H1 (cell line): ENCODE results near the gene ARMC12. TPM values are rescaled to one million over a fixed set of nuclear protein-coding genes. Genes with fewer than 3 reads are reported as not detected.

Experiments
- CTCF ChIA-PET: fragments of 300-600 bp; sonication (Branson Sonifier 250); formaldehyde crosslinking; loops from one replicate; lab custom pipeline; 2021; ENCODE audit not compliant: partially characterized antibody; lab: Charles Lee
- POLR2A ChIA-PET: fragments of 300-600 bp; sonication (Branson Sonifier 250); formaldehyde crosslinking; loops from one replicate; lab custom pipeline; 2021; ENCODE audit warnings: inconsistent platforms; ENCODE audit not compliant: partially characterized antibody; lab: Charles Lee
- DNase-seq, 2 experiments: peaks; one replicate each; pipeline versions ENCODE4 v3.0.0 to v3.0.0-alpha.2; 2010 to 2022; ENCODE audit warnings: low spot score in 2 of 2, low read depth in 1 of 2, mixed read lengths in 1 of 2
- FAIRE-seq: peaks from 2 replicates; lab custom pipeline; 2011; peaks lifted over from hg19 to GRCh38; lab: Jason Lieb, UNC
- H2AFZ ChIP-seq: 2 replicates; pipeline ENCODE4 v1.8.1; 2012; ENCODE audit warnings: low read length, inconsistent platforms
- H2AK5ac ChIP-seq: 2 replicates; pipeline ENCODE4 v1.6.1; 2013; ENCODE audit warnings: low read depth, low read length
- H2BK120ac ChIP-seq: replicated peaks from 2 replicates; pipeline ENCODE3; 2013; ENCODE audit warnings: low read depth, low read length, inconsistent platforms
- H2BK12ac ChIP-seq: 2 replicates; pipeline ENCODE4 v1.6.1; 2013; ENCODE audit warnings: low read depth, low read length
- H2BK15ac ChIP-seq: 2 replicates; pipeline ENCODE4 v1.6.1; 2013; ENCODE audit warnings: low read length
- H2BK20ac ChIP-seq: 2 replicates; pipeline ENCODE4 v1.6.1; 2013; ENCODE audit warnings: low read length
- H2BK5ac ChIP-seq: 2 replicates; pipeline ENCODE4 v1.6.1; 2013; ENCODE audit warnings: low read depth, low read length
- H3K14ac ChIP-seq: 2 replicates; pipeline ENCODE4 v1.6.1; 2013; ENCODE audit warnings: inconsistent platforms; ENCODE audit not compliant: insufficient read length
- H3K18ac ChIP-seq: 2 replicates; pipeline ENCODE4 v1.6.1; 2013; ENCODE audit warnings: low read length; ENCODE audit errors: extremely low read depth
- H3K23ac ChIP-seq: 2 replicates; pipeline ENCODE4 v1.6.1; 2013; ENCODE audit warnings: inconsistent platforms; ENCODE audit not compliant: insufficient read length
- H3K23me2 ChIP-seq: 2 replicates; pipeline ENCODE4 v1.6.1; 2013; ENCODE audit warnings: low read depth, low read length
- H3K27ac ChIP-seq: 2 replicates; pipeline ENCODE4 v1.6.1; 2011; ENCODE audit warnings: low read depth, low read length, inconsistent platforms
- H3K27me3 ChIP-seq, 4 experiments: replicated peaks in 1 of 4; 1 replicate in 1 of 4; 2 replicates in 3 of 4; pipeline versions ENCODE4 v1.6.1 to v1.8.1; 2011 to 2013; ENCODE audit warnings: low read length in 3 of 4, mild to moderate bottlenecking in 3 of 4, inconsistent platforms in 2 of 4, mixed read lengths in 2 of 4, moderate library complexity in 1 of 4; ENCODE audit not compliant: control insufficient read depth in 3 of 4, insufficient read depth in 3 of 4; ENCODE audit errors: extremely low read depth in 1 of 4
- H3K36me3 ChIP-seq, 4 experiments: 2 replicates each; pipeline versions ENCODE4 v1.6.1 to v1.8.1; 2011 to 2013; ENCODE audit warnings: mild to moderate bottlenecking in 4 of 4, low read length in 3 of 4, moderate library complexity in 2 of 4, control low read depth in 1 of 4, inconsistent platforms in 1 of 4; ENCODE audit not compliant: insufficient read depth in 4 of 4, control insufficient read depth in 2 of 4
- H3K4ac ChIP-seq: replicated peaks from 2 replicates; pipeline ENCODE3; 2013; ENCODE audit warnings: low read length, low read depth, mixed read lengths, inconsistent platforms; ENCODE audit not compliant: insufficient read length
- H3K4me1 ChIP-seq, 4 experiments: replicated peaks in 1 of 4; 1 replicate in 1 of 4; 2 replicates in 3 of 4; pipeline versions ENCODE4 v1.6.1 to v1.8.1; 2011 to 2013; ENCODE audit warnings: low read length in 3 of 4, inconsistent platforms in 2 of 4, mixed read lengths in 1 of 4; ENCODE audit not compliant: insufficient read depth in 4 of 4, control insufficient read depth in 3 of 4
- H3K4me2 ChIP-seq, 2 experiments: 2 replicates each; pipeline versions ENCODE4 v1.6.1 to v1.8.1; 2011 to 2013; ENCODE audit warnings: low read depth in 2 of 2, low read length in 2 of 2, control low read depth in 1 of 2, inconsistent platforms in 1 of 2, mild to moderate bottlenecking in 1 of 2; ENCODE audit not compliant: insufficient read depth in 1 of 2
- H3K4me3 ChIP-seq, 4 experiments: fragments of 200-600, 300-600 bp in 1 of 4; sonication (generic), shearing (Covaris generic), sonication (Bioruptor Twin) in 1 of 4; 2 replicates each; pipeline versions ENCODE4 v1.5.1 to v1.8.1; 2011 to 2016; ENCODE audit warnings: low read length in 4 of 4, low read depth in 3 of 4, control low read depth in 2 of 4, inconsistent platforms in 2 of 4, mild to moderate bottlenecking in 2 of 4, mixed read lengths in 1 of 4, moderate library complexity in 1 of 4; ENCODE audit not compliant: insufficient read depth in 2 of 4; ENCODE audit errors: extremely low read depth in 1 of 4
- H3K56ac ChIP-seq: replicated peaks from 2 replicates; pipeline ENCODE3; 2013; ENCODE audit warnings: low read depth, mild to moderate bottlenecking, mixed read lengths, low read length, inconsistent platforms; ENCODE audit not compliant: insufficient read length
- H3K79me1 ChIP-seq: 2 replicates; pipeline ENCODE4 v1.6.1; 2013; ENCODE audit warnings: low read depth, low read length, control low read depth
- H3K79me2 ChIP-seq, 2 experiments: 2 replicates each; pipeline versions ENCODE4 v1.6.1 to v1.8.1; 2012 to 2013; ENCODE audit warnings: low read length in 2 of 2, mild to moderate bottlenecking in 2 of 2, inconsistent platforms in 1 of 2; ENCODE audit not compliant: insufficient read depth in 2 of 2, control insufficient read depth in 1 of 2
- H3K9ac ChIP-seq, 4 experiments: replicated peaks in 1 of 4; 1 replicate in 1 of 4; 2 replicates in 3 of 4; pipeline versions ENCODE4 v1.6.1 to v1.8.1; 2011 to 2013; ENCODE audit warnings: low read depth in 3 of 4, low read length in 3 of 4, control low read depth in 2 of 4, mild to moderate bottlenecking in 2 of 4, moderate library complexity in 2 of 4, inconsistent platforms in 1 of 4; ENCODE audit errors: extremely low read depth in 1 of 4
- H3K9me3 ChIP-seq, 2 experiments: 2 replicates each; pipeline versions ENCODE4 v1.6.1 to v1.8.1; 2012 to 2013; ENCODE audit warnings: mild to moderate bottlenecking in 2 of 2, moderate library complexity in 2 of 2, control low read depth in 1 of 2, inconsistent platforms in 1 of 2, low read depth in 1 of 2, low read length in 1 of 2, mixed read lengths in 1 of 2; ENCODE audit not compliant: insufficient read depth in 2 of 2
- H4K20me1 ChIP-seq, 2 experiments: replicated peaks in 1 of 2; 2 replicates each; pipeline versions ENCODE3 to v1.8.1; 2011 to 2013; ENCODE audit warnings: inconsistent platforms in 2 of 2, low read length in 2 of 2, mild to moderate bottlenecking in 1 of 2; ENCODE audit not compliant: insufficient read depth in 2 of 2, control insufficient read depth in 1 of 2
- H4K5ac ChIP-seq: 2 replicates; pipeline ENCODE4 v1.6.1; 2013; ENCODE audit warnings: low read length, low read depth, mixed read lengths, inconsistent platforms; ENCODE audit not compliant: insufficient read length
- H4K8ac ChIP-seq: 2 replicates; pipeline ENCODE4 v1.8.0; 2013; ENCODE audit warnings: mild to moderate bottlenecking, moderate library complexity, low read length, inconsistent platforms; ENCODE audit not compliant: insufficient read depth; ENCODE audit errors: extremely low read depth
- H4K91ac ChIP-seq: replicated peaks from 2 replicates; pipeline ENCODE3; 2013; ENCODE audit warnings: low read length, mixed read lengths, inconsistent platforms; ENCODE audit not compliant: insufficient read length
- HDAC6 ChIP-seq: IDR thresholded peaks from one replicate; pipeline ENCODE4 v1.7.1; 2012; ENCODE audit warnings: low read depth, mild to moderate bottlenecking, inconsistent platforms, low read length, moderate library complexity
- KDM1A ChIP-seq: fragments of 200-600, 300-600 bp; sonication (generic); IDR thresholded peaks from 2 replicates; pipeline ENCODE4 v1.7.1; 2016; ENCODE audit warnings: mild to moderate bottlenecking, low read length, borderline replicate concordance
- MAFK ChIP-seq: IDR thresholded peaks from 2 replicates; pipeline ENCODE4 v1.6.1; 2012; ENCODE audit warnings: low read depth, mild to moderate bottlenecking, improper control_type of control experiment, low read length
- POLR2AphosphoS5 ChIP-seq: IDR thresholded peaks from 2 replicates; pipeline ENCODE4 v1.6.1; 2011; ENCODE audit warnings: low read depth, low read length
- RAD21 ChIP-seq, 2 experiments: IDR thresholded peaks in 1 of 2; conservative IDR thresholded peaks in 1 of 2; 2 replicates each; pipeline ENCODE4 v1.6.1; 2011; ENCODE audit warnings: low read depth in 2 of 2, low read length in 2 of 2, improper control_type of control experiment in 1 of 2, inconsistent platforms in 1 of 2, mild to moderate bottlenecking in 1 of 2, moderate library complexity in 1 of 2
- SIN3A ChIP-seq, 2 experiments: IDR thresholded peaks in 1 of 2; conservative IDR thresholded peaks in 1 of 2; 2 replicates each; pipeline ENCODE4 v1.6.1; 2011 to 2012; ENCODE audit warnings: low read length in 2 of 2, improper control_type of control experiment in 1 of 2, low read depth in 1 of 2, mild to moderate bottlenecking in 1 of 2
- SUZ12 ChIP-seq: fragments of 200-600 bp; sonication (generic); IDR thresholded peaks from 2 replicates; pipeline ENCODE4 v1.6.1; 2012; ENCODE audit warnings: mild to moderate bottlenecking, inconsistent platforms, low read length, moderate library complexity, mixed read lengths
- TCF12 ChIP-seq: IDR thresholded peaks from 2 replicates; pipeline ENCODE4 v1.6.1; 2011; ENCODE audit warnings: low read depth, mild to moderate bottlenecking, low read length
- YY1 ChIP-seq: IDR thresholded peaks from 2 replicates; pipeline ENCODE4 v1.6.1; 2011; ENCODE audit warnings: low read depth, mild to moderate bottlenecking, low read length
- ZNF274 ChIP-seq: IDR thresholded peaks from 2 replicates; pipeline ENCODE4 v1.7.0; 2012; ENCODE audit warnings: low read length, borderline replicate concordance; ENCODE audit errors: extremely low read depth
- WGBS, 2 experiments: shearing (Covaris generic) in 1 of 2; methylation state at CpG; one replicate each; pipeline versions ENCODE4 v1.1.6 to v1.1.7; 2013 to 2015; ENCODE audit warnings: low lambda C conversion rate in 2 of 2, mixed read lengths in 2 of 2, inconsistent platforms in 1 of 2, low coverage in 1 of 2, missing lambda C conversion rate in 1 of 2; ENCODE audit not compliant: insufficient replicate concordance in 2 of 2, insufficient coverage in 1 of 2, insufficient read length in 1 of 2; ENCODE audit errors: extremely low coverage in 1 of 2, missing lambda C conversion rate in 1 of 2; 5-methylcytosine and 5-hydroxymethylcytosine counted together
- polyA plus RNA-seq, 7 experiments: library from polyadenylated mRNA; depleted of rRNA in 3 of 7; stranded (reverse) in 5 of 7; unstranded in 2 of 7; fragments of >200 nt in 5 of 7; fragments of 200-250 nt in 2 of 7; gene quantifications; 1 replicate in 5 of 7; 2 replicates in 1 of 7; 4 replicates in 1 of 7; pipeline versions ENCODE4 v1.2.1 to v1.2.3, GENCODE V29; 2011 to 2013; ENCODE audit warnings: missing spikeins in 2 of 7, mixed read lengths in 2 of 7
- total RNA-seq: library from RNA; stranded (reverse); fragmentation: NEBNext Ultra II Directional; extraction: Animal tissue kit (Norgen Biotek cat#: 25700); gene quantifications from 2 replicates; pipeline ENCODE4 v1.2.1, GENCODE V29; 2021

Gene ARMC12
- total and polyA plus RNA-seq, 2 of the 8 experiments (the other 6 are each of a cell fraction or from before 2014, with no cell fraction given): 0.86 to 3.7 TPM

DNA sequence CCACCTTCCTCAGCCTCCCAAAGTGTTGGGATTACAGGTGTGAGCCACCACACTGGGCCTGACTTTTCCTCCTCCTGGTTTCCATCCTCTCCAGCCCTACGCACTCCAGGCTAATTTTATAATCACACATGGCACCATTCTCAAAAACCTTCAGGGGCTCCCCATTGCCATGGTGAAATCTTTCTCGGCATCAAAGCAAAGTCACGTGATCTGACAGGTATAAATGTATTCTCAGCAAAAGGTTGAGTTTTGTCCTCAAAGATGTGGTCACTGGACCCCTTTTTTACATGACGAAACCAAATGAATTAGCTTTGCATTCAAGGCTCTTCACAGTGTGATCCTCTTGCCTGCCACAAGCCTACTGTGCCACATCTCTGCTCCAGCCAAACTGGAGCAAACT is 15.5 kb downstream of the ARMC12 start:
- Histone ChIP-seq H3K4me1 (peaks cover 3 to 18% (median 9%) of the 10 kb centered on the region in 4 experiments), H3K79me1 (no peaks in the 10 kb centered on the region), H3K56ac (no peak overlapping the region), H3K27ac (no peak overlapping the region), H2AK5ac (no peak overlapping the region), H3K14ac (no peak overlapping the region), H3K18ac (no peak overlapping the region), H3K4me2 (no peak overlapping the region), H3K27me3 (no peaks in the 10 kb centered on the region), H4K8ac (no peak overlapping the region), H4K91ac (no peak overlapping the region), H3K23ac (no peak overlapping the region), H3K79me2 (no peaks in the 10 kb centered on the region), H3K9me3 (no peaks in the 10 kb centered on the region; a peak in 1 of 4 replicates), H4K20me1 (no peaks in the 10 kb centered on the region), H2BK15ac (no peak overlapping the region)
- 93% methylated on average over 4 of the region's 4 CpGs; no CpG with 5 or more reads in 1 of the 2 experiments for WGBS, 2 experiments
- POLR2A ChIA-PET: interaction anchor here (0.6 to 2.7 kb wide), 5 partner anchors 11 to 280 kb away, joined by 3 to 10 read pairs (median 3); no protein-coding TSS in a partner anchor
- TF ChIP-seq YY1: no peak
- no peak for TF ChIP-seq ZNF274
- TF ChIP-seq MAFK: no peak
- TF ChIP-seq KDM1A: no peak
- no peak for TF ChIP-seq POLR2AphosphoS5
- no peak for TF ChIP-seq SUZ12
- TF ChIP-seq RAD21 (IDR thresholded peaks at IDR 0.05 in 1 of 2, conservative IDR thresholded peaks at IDR 0.05 in 1 of 2; ENCODE audit: low read depth in 2 of 2, low read length in 2 of 2): no peak
- no peak for TF ChIP-seq HDAC6
- TF ChIP-seq TCF12: no peak
- no peak for TF ChIP-seq SIN3A (conservative IDR thresholded peaks at IDR 0.05 in 1 of 2, IDR thresholded peaks at IDR 0.05 in 1 of 2; ENCODE audit: low read depth in 1 of 2, low read length in 2 of 2)
- TF ChIP-seq, all 59 proteins: peak for 0
- Histone ChIP-seq H4K5ac (no peak overlapping the region), H3K4ac (no peak overlapping the region), H2BK120ac (no peak overlapping the region), H2BK20ac (no peak overlapping the region), H2BK5ac (no peak overlapping the region), H3K36me3 (no peaks in the 10 kb centered on the region), H3K23me2 (no peaks in the 10 kb centered on the region), H2AFZ (no peak overlapping the region), H2BK12ac (no peak overlapping the region), H3K4me3 (no peak overlapping the region), H3K9ac (no peak overlapping the region)
- DNase-seq (no peak), FAIRE-seq (no peak)
- CTCF ChIA-PET: interaction anchor here (1.3 to 10.6 kb wide), 2 partner anchors 11 to 12 kb away, joined by 3 to 137 read pairs; partner anchors contain the start of gene ARMC12
